ENCODE results near the gene SCGB1D1.

The SCGB1D1 gene, protein sequence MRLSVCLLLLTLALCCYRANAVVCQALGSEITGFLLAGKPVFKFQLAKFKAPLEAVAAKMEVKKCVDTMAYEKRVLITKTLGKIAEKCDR

GRCh38 chr11:62190011-62190410 is at the start of gene SCGB1D1:
Gene SCGB1D1, plus strand, starts transcription at chr11:62190216. Its CDS starts 69 bp downstream, at chr11:62190285.
- DNase-seq (ENCODE audit: low spot score): no peak

GRCh38 chr11:62140304-62141110 is 49.5 kb upstream of the SCGB1D1 start:
- no peak for DNase-seq (ENCODE audit: low spot score)

DNA sequence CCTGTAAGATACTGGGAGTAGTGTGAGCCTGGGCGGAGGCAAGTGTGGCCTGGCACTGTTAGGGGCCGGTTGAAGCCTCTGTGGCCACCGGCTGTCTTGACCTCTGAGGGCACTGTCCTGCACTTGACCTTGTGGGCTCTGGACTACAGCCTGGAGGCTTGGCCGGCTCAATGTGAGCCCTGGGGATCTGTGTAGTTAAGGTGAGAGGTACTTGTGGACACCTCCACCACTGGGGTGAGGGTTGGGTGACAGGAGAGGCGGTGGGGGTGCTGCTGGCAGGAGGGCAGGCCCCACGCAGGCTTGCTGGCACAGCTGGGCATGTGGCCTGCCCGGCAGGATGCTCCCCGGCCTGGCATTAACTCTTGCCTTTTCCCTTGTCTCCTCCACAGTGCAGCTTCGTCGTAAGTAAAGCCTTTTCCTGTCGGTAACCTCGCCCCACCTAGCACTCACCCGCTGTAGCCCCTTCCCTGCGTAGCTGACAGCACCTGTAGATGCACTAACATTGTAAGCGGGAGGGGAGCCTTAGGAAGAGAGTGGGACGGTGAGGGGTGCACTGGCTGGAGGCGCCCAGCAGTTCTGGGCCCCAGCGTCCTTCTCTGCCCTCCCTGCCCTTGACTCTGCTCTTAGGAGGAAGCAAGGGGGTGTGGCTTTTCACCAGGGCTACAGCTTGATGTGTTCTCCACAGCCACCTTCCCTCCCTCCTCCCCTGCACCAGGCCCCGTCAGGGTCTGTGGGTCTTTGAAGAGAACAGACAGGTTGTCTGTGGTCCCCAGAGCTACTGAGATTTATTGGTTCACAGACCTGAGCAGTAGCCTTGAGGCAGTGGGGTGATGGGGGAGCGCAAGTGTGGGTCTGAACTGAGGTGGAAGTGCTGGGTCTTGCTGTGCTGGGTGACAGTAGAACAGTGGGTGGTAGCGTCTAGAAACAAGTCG is 48.6 kb upstream of the SCGB1D1 start:
- no peak for DNase-seq (ENCODE audit: low spot score)

GRCh38 chr11:62142043-62142375 is 48.0 kb upstream of the SCGB1D1 start:
- DNase-seq (ENCODE audit: low spot score): no peak

DNA sequence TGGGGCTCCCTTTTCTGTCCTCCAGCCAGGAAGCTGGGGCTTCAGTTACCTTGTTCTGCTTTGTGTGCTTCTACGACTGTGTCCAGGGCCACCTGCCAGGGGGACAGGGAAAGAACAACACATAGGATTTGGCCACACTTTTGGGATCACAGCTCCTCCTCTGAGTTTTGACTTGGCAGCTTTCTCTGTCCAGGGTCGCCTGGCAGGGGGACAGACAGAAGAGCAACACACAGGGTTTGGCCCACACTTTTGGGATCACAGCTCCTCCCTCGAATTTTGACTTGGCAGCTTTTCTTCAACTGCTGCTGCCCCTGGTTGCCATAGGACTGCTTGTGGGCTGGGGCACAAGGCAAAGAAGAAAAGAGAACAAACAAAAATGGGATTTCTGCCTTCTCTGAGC is 47.1 kb upstream of the SCGB1D1 start:
- DNase-seq (ENCODE audit: low spot score): no peak

DNA sequence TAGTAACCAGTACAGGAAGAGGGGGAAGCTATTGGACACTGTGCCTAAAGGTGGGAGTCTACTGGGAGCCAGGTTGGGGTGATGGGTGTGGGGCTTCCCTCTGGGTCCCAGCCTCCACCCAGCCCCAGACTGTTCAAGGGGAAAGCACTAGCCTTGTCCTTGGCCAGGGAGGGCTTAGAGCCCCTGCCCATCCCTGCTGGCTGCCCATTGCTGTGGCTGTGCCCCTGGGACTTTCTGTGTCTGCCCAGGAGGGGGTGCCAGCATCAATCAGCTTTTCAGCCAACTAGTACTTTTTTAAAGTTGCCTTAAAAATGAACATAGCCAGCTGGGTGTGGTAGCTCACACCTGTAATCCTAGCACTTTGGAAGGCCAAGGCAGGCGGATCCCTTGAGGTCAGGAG is 46.3 kb upstream of the SCGB1D1 start:
- DNase-seq (ENCODE audit: low spot score): no peak

DNA sequence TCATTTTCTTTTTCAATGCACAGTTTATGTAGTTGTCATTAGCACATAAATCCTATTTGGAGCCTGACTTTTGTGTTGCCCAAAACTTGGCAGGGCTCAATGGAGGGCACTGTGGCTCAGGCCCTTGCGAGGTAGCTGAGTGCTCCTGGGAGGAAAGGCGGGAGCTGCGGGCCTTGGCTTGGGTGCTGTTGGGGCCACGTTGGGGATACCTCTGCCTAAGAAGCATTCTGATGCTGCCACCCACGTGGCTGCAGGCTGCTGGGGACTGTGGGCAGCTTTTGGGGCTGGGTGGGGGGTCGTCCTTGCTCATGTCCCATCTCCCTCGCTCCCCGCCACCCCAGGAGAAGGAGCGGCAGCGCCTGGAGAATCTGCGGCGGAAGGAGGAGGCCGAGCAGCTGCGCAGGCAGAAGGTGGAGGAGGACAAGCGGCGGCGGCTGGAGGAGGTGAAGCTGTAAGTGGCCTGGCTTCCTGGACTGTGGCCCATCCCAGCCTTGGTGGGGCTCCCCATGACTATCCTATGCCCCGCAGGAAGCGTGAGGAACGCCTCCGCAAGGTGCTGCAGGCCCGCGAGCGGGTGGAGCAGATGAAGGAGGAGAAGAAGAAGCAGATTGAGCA is 45.3 kb upstream of the SCGB1D1 start:
- DNase-seq (ENCODE audit: low spot score): no peak

GRCh38 chr11:62145261-62145871 is 44.6 kb upstream of the SCGB1D1 start:
- no peak for DNase-seq (ENCODE audit: low spot score)

DNA sequence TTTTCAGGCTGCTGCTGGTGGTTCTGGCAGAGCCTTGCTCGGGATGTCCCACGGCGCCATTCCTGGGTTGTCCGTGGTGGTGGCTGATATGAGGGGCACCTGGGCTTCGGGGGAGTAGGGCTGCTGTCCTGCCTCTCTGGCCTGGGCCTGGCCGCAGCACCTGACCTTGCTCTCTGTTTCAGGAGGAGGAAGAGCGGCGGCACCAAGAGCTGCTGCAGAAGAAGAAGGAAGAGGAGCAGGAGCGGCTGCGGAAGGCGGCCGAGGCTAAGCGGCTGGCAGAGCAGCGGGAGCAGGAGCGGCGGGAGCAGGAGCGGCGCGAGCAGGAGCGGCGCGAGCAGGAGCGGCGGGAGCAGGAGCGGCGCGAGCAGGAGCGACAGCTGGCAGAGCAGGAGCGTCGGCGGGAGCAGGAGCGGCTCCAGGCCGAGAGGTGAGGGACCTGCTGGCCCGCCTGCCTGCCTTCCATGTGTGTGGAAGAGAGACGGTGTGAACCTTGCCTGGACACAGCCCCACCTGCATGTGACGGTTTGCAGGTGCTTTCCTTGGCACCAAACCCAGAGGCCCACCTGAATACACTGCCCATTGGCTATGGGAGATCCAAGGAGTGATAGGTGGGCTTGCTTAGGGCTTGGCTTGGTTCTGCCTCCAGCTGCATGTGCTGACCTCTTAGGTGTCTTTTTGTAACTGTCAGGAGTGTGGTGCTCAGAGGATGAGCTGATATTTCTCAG is 43.4 kb upstream of the SCGB1D1 start:
- DNase-seq (ENCODE audit: low spot score): no peak

DNA sequence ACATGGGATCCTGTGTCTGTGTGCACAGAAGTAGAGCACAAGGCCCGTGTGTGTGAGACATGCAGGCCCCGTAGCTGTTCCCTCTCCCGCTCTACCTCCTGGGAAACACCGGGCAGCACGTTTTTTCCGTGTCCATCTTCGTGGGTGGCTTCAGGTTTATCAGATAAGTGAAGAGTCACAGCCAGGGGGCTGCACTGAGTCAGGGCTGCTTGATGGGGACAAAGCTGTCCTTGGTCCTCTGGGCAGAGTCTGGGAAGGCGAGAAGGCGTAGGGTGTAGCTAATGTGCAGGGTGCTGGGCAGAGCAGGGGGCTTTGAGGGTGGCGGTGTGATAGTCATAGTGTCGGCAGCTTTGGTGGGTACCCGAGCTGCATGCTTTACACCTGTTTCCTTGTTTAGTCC is 42.5 kb upstream of the SCGB1D1 start:
- no peak for DNase-seq (ENCODE audit: low spot score)

GRCh38 chr11:62148271-62148980 is 41.6 kb upstream of the SCGB1D1 start:
- no peak for DNase-seq (ENCODE audit: low spot score)

DNA sequence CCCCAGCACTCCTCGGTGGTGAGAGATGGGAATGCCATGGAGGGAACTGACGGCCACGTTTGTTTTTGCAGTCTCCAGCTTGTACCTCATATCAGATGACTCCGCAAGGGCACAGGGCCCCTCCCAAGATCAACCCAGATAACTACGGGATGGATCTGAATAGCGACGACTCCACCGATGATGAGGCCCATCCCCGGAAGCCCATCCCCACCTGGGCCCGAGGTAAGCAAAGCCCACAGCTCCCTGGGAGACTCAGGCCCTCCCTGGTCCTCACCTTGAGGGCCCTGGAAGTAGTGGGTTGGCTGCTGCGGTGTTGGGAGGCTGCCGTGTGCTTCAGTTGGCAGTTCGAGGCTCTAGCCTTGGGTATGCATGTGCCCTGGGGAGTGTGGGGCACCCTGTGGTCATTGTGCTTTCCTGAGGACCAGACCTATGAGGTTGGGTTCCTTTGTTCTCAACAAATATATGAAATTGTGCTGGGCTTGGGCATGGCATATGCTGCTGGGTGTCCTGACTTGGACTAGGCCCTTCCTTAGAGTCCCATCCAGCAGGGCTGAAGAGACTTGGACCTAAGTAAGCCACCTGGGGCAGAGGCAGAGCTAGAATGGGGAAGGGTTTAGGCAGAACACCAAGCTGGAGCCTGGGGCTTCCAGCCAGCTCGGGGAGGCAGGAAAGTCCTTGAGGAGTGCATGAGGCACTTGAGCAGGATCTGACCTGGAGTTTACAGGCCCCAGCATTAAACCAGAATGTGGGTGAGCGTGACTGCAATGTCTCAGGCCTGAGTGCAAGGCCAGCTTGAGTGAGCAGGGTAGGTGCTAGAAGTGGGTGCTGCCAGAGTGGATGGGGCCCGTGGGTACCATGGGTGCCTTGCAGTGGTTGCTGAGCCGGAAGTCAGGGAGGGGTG is 39.8 kb upstream of the SCGB1D1 start:
- DNase-seq (ENCODE audit: low spot score): no peak

GRCh38 chr11:62150887-62151736 is 38.9 kb upstream of the SCGB1D1 start:
- no peak for DNase-seq (ENCODE audit: low spot score)

DNA sequence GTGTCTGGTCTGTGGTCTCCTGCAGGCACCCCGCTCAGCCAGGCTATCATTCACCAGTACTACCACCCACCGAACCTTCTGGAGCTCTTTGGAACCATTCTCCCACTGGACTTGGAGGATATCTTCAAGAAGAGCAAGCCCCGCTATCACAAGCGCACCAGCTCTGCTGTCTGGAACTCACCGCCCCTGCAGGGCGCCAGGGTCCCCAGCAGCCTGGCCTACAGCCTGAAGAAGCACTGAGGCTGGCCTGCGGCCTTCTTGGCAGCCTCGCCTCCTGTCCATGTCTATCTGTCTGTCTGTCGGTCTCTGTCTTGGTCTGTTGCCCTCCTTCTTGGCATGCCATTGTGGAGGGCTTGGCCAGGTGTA is 38.3 kb upstream of the SCGB1D1 start:
- no peak for DNase-seq (ENCODE audit: low spot score)

DNA sequence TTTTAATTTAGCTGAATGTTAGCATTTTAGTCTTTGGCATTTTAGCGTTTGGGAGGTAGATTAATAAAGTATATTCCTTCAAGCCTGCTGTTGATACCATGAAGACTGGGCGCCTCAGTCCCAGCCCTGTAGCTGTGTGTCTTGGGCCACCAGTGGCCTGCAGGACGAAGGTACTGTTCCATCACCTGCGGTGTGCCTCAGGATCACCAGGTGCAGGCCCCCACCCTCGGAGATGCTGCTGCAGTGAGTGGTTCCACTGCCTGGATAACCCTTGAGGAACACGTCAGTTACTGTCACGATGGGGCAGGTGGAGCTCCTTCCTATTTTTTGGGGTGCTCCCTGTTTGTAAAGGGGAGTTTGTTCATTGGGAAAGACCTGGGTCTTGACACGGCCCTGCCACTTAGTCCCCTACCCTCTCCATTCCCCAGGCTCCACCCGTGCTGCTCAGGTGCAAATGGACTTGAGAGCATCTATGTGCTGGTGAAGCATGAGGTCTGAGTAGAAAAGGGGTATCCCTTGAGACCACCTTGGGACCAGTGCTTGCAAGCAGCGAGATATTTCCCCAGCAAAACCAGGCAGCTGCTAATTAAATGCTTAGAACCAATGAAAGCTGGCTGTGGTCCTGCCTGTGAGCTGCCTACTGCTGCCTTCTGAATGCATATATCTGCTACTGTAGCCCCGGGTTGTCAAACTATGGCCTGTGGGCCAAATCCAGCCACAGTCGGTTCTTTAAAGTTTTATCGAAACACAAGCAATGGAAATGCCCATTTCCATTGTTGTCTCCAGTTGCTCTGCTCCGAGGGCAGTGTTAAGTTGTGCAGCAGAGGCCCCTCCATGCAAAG is 37.5 kb upstream of the SCGB1D1 start:
- peak; percentile 17 for DNase-seq (ENCODE audit: low spot score)

DNA sequence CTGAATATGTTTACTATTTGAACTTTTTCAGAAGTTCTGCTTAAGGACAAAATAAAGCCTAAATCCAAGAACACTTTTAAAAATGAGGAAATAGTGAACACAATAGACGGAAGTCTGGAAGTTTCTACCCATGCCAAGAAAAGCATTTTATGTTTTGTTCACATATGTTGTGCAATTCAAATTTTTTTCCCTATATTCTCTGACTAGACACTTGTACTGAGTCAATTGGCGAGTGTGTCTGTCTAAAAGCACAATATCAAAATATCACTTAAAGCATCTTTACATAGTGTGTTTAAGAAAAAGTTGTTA is 37.0 kb upstream of the SCGB1D1 start:
- DNase-seq (ENCODE audit: low spot score): no peak

DNA sequence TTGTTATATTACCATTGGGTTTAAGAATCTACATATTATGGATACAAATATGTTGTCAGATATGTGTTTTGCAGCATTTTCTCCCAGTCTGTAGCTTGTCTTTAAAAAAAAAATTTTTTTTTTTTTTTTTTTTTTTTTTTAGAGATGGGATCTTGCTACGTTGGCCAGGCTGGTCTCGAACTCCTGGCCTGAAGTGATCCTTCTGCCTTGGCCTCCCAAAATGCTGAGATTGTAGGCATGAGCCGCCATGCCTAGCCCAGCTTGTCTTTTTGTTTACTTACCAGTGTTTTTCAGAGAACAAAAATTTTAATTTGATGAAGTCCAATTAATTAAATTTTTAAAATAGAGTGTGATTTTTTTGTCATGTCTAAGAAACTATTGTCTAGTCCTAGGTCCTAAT is 36.4 kb upstream of the SCGB1D1 start:
- no peak for DNase-seq (ENCODE audit: low spot score)

- DNase-seq (ENCODE audit: low spot score): no peak
Measured at GRCh38 chr11:62157603-62158002, 32.4 kb upstream of the SCGB1D1 start.

Data from kidney capillary endothelial cell (primary cell).